GM19238 (cell line): Measurements from ENCODE around the gene IPO8.
A peak's percentile ranks its signal among the peaks of the same experiment; 100 is the strongest.

Source experiments
- DNase-seq: peaks from one replicate; pipeline ENCODE4 v3.0.0; 2011; ENCODE audit warnings: low spot score; ENCODE audit not compliant: insufficient read length

IPO8 gene

GRCh38 chr12:30695199-30696102 is at the start of gene IPO8:
IPO8 (minus strand) TSS chr12:30695869; CDS start chr12:30695647, 222 bp downstream.
- peak; percentile 82 for DNase-seq

GRCh38 chr12:30744321-30744720 is 48.7 kb upstream of the IPO8 start:
- DNase-seq, result no peak

- no peak for DNase-seq
Measured at GRCh38 chr12:30740274-30740673, 44.6 kb upstream of the IPO8 start.

- no peak for DNase-seq
Measured at GRCh38 chr12:30739020-30739419, 43.4 kb upstream of the IPO8 start.

GRCh38 chr12:30732954-30733637 is 37.4 kb upstream of the IPO8 start:
- no peak for DNase-seq

- DNase-seq, result no peak
Measured at GRCh38 chr12:30730011-30730410, 34.3 kb upstream of the IPO8 start.

- DNase-seq, result no peak
Measured at GRCh38 chr12:30729547-30729946, 33.9 kb upstream of the IPO8 start.

- no peak for DNase-seq
Measured at GRCh38 chr12:30726647-30727046, 31.0 kb upstream of the IPO8 start.

GRCh38 chr12:30725739-30726138 is 30.1 kb upstream of the IPO8 start:
- no peak for DNase-seq

- DNase-seq, result no peak
Measured at GRCh38 chr12:30719060-30719459, 23.4 kb upstream of the IPO8 start.

GRCh38 chr12:30707613-30708342 is 12.1 kb upstream of the IPO8 start:
- DNase-seq, result no peak

- no peak for DNase-seq
Measured at GRCh38 chr12:30706476-30706875, 10.8 kb upstream of the IPO8 start.

- no peak for DNase-seq
Measured at GRCh38 chr12:30701056-30701455, 5.4 kb upstream of the IPO8 start.

- DNase-seq, result no peak
Measured at GRCh38 chr12:30700216-30700900, 4.7 kb upstream of the IPO8 start.

GRCh38 chr12:30698346-30698745 is 2.7 kb upstream of the IPO8 start:
- no peak for DNase-seq

- DNase-seq, result no peak
Measured at GRCh38 chr12:30696943-30697342, 1.3 kb upstream of the IPO8 start.

GRCh38 chr12:30696486-30696885 is 817 bp upstream of the IPO8 start:
- no peak for DNase-seq

GRCh38 chr12:30696103-30696408 is 387 bp upstream of the IPO8 start:
- no peak for DNase-seq

- DNase-seq, result no peak
Measured at GRCh38 chr12:30694412-30695198, 1.1 kb downstream of the IPO8 start.

- DNase-seq, result no peak
Measured at GRCh38 chr12:30692470-30692869, 3.2 kb downstream of the IPO8 start.
